Testis (tissue), 3 donors: ENCODE results near the gene DYNC2LI1. TPM values are rescaled to one million over a fixed set of nuclear protein-coding genes. Genes with fewer than 3 reads are reported as not detected.

Experiments
- DNase-seq: peaks from one replicate; pipeline ENCODE4 v3.0.0-alpha.2; 2019
- H3K27ac ChIP-seq, 2 donors: fragments of 200-600 bp; sonication (generic); one replicate each; pipeline ENCODE4 v1.5.1; 2019
- H3K27me3 ChIP-seq: fragments of 200-600 bp; sonication (generic); one replicate; pipeline ENCODE4 v1.5.1; 2019
- H3K36me3 ChIP-seq: fragments of 200-600 bp; sonication (generic); one replicate; pipeline ENCODE4 v1.5.1; 2017; ENCODE audit warnings: low read depth; ENCODE audit errors: missing control alignments
- H3K4me1 ChIP-seq: fragments of 200-600 bp; sonication (generic); one replicate; pipeline ENCODE4 v1.5.1; 2019
- H3K4me3 ChIP-seq, 2 donors: fragments of 200-600 bp; sonication (generic); one replicate each; pipeline ENCODE4 v1.5.1; 2017 to 2019
- H3K9me3 ChIP-seq: fragments of 200-600 bp; sonication (generic); one replicate; pipeline ENCODE4 v1.5.1; 2017
- CTCF ChIP-seq, 3 experiments: fragments of 450-650 bp in 2 of 3; fragments of 200-600 bp in 1 of 3; sonication (generic) in 1 of 3; IDR thresholded peaks; one replicate each; pipeline ENCODE4 v1.5.1; 2016 to 2019; ENCODE audit warnings: antibody characterized with exemption in 3 of 3, mild to moderate bottlenecking in 2 of 3, moderate library complexity in 1 of 3
- POLR2A ChIP-seq: fragments of 450-650 bp; IDR thresholded peaks from one replicate; pipeline ENCODE4 v1.6.1; 2017; ENCODE audit warnings: antibody characterized with exemption, mild to moderate bottlenecking, moderate library complexity
- WGBS, 2 donors: methylation state at CpG; one replicate each; pipeline ENCODE4 v1.1.5; 2018; 5-methylcytosine and 5-hydroxymethylcytosine counted together
- intact Hi-C: fragments of 100-400 bp; cut with DNase I; formaldehyde crosslinking; loops from one replicate; pipeline ENCODE4 v1.15.1; 2023; ENCODE audit warnings: low total_unique reads
- polyA plus RNA-seq: library from polyadenylated mRNA; stranded (reverse); fragments of 350-450 nt; fragmentation: Illumina TruSeq; extraction: RNeasy Lipid Tissue Mini Kit (QIAGEN cat#74804); gene quantifications from one replicate; pipeline ENCODE4 v1.2.3, GENCODE V29; 2014; ENCODE audit warnings: low read depth, low replicate concordance; ENCODE audit not compliant: insufficient read depth
- total RNA-seq, 2 donors: library from RNA; depleted of rRNA; stranded (reverse); fragments of >200 nt; gene quantifications; one replicate each; pipeline ENCODE4 v1.2.3, GENCODE V29; 2016

Gene DYNC2LI1
- total and polyA plus RNA-seq, 3 donors from 2014 or later: 48.8 to 66.8 (median 60.4) TPM

- intact Hi-C loops: no loop called here
- no peak for TF ChIP-seq CTCF (IDR thresholded peaks at IDR 0.05)
- no peak for TF ChIP-seq POLR2A
- no peaks in the 10 kb centered on the region for H3K4me1 ChIP-seq
Measured at GRCh38 chr2:43848214-43848613, 74.4 kb downstream of the DYNC2LI1 start.

GRCh38 chr2:43851011-43851980, 77.5 kb downstream of the DYNC2LI1 start:
- H3K4me1 ChIP-seq: no peaks in the 10 kb centered on the region
- intact Hi-C loops: no loop called here
- H3K9me3 ChIP-seq: no peaks in the 10 kb centered on the region
- 90 to 91% methylated on average over 9 to 20 of the region's 20 CpGs for WGBS, 2 donors
- H3K27me3 ChIP-seq: no peaks in the 10 kb centered on the region
- no peaks in the 10 kb centered on the region for H3K36me3 ChIP-seq
- DNase-seq: no peak
- no peak overlapping the region for H3K27ac ChIP-seq
- H3K4me3 ChIP-seq: no peak overlapping the region
- TF ChIP-seq POLR2A (no peak), CTCF (IDR thresholded peaks at IDR 0.05) (no peak)

More at GRCh38 chr2:43848214-43848613, 74.4 kb downstream of the DYNC2LI1 start:
- DNase-seq: no peak
- Histone ChIP-seq H3K27me3 (no peaks in the 10 kb centered on the region), H3K9me3 (no peaks in the 10 kb centered on the region), H3K27ac (no peak overlapping the region), H3K36me3 (no peaks in the 10 kb centered on the region), H3K4me3 (no peak overlapping the region)
- 65 to 75% methylated on average over 1 of the region's 1 CpG for WGBS, 2 donors

GRCh38 chr2:43852196-43852730, 78.4 kb downstream of the DYNC2LI1 start:
- Histone ChIP-seq H3K36me3 (no peaks in the 10 kb centered on the region), H3K4me1 (no peaks in the 10 kb centered on the region), H3K4me3 (no peak overlapping the region), H3K27me3 (no peaks in the 10 kb centered on the region), H3K27ac (no peak overlapping the region), H3K9me3 (no peaks in the 10 kb centered on the region)
- WGBS, 2 donors: 95 to 97% methylated on average over 20 to 21 of the region's 21 CpGs
- no peak for DNase-seq
- intact Hi-C loops: no loop called here
- TF ChIP-seq POLR2A (no peak), CTCF (IDR thresholded peaks at IDR 0.05) (no peak)

- 82 to 86% methylated on average over 5 to 10 of the region's 10 CpGs for WGBS, 2 donors
Measured at GRCh38 chr2:43853141-43854081, 79.6 kb downstream of the DYNC2LI1 start.

More at GRCh38 chr2:43853141-43854081, 79.6 kb downstream of the DYNC2LI1 start:
- Histone ChIP-seq H3K27ac (no peak overlapping the region), H3K9me3 (no peaks in the 10 kb centered on the region), H3K4me1 (no peaks in the 10 kb centered on the region), H3K4me3 (no peak overlapping the region), H3K27me3 (no peaks in the 10 kb centered on the region), H3K36me3 (no peaks in the 10 kb centered on the region)
- intact Hi-C loops: no loop called here
- DNase-seq: no peak
- no peak for TF ChIP-seq CTCF (IDR thresholded peaks at IDR 0.05)
- TF ChIP-seq POLR2A: no peak
